ENCODE results near the gene GJB2.
A peak's percentile ranks its signal among the peaks of the same experiment; 100 is the strongest.

- TF ChIP-seq CTCF (conservative IDR thresholded peaks at IDR 0.05; ENCODE audit: low read length) (0 out of 2 replicates have a peak, but pooled peaks have one; percentile 23), EZH2phosphoT487 (IDR thresholded peaks at IDR 0.05; ENCODE audit: borderline replicate concordance) (no peak)
These were observed 13.4 kb upstream of the GJB2 start for GRCh38 chr13:20206065-20206697.

Measured in Loucy (cell line).